HG03025 (cell line): ENCODE results near the gene SLC10A7.

ENCODE experiments used
- ATAC-seq: cut with Tn5 transposase; IDR thresholded peaks from one replicate; pipeline ENCODE4 v1.9.1; 2021; ENCODE audit warnings: mild to moderate bottlenecking, moderate library complexity; ENCODE audit not compliant: unreplicated experiment, low FRiP score

Gene SLC10A7

DNA sequence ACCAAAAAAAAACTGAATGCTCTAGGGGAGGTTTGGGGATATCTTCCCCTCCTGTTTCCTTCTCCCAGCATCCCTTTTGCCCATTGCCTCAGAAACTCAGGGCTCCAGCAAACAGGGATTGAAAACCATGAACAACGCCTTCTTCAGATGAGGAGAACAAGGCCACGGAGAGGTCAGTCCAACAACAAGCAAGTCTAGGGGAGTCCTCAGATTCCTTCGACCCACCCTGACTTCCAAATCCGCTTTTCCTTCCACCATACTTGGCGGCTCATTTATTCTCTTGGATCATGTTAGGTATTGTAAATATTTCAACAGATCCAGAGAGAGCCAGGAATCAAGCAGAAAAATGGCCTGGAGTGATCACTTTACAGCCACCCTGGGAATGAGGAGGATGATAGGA is 285.5 kb downstream of the SLC10A7 start:
- no peak for ATAC-seq

DNA sequence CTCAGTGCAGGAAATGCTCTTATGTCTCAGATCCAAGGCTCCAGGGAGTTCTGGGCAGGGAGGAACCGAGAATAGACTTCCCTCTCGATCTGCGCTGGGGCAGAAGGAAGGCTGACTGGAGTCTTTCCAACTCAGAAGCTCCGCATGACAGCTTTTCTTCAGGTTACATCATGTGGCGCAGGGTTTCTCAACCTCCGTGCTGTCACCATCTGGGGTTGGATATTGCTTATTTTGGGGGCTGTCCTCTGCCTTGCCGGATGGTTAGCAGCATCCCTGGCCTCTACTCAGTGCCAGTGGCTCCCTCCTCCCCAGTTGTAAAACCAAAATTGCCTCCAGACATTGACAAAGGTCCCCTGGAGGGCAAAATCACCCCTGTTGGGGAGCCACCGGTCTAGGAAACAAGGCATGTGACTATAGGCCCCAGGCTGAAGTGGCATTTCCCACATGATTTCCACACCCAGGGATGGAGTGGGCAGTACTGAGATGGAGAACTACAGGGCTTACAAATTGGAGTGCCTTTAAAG is 286.0 kb downstream of the SLC10A7 start:
- no peak for ATAC-seq

DNA sequence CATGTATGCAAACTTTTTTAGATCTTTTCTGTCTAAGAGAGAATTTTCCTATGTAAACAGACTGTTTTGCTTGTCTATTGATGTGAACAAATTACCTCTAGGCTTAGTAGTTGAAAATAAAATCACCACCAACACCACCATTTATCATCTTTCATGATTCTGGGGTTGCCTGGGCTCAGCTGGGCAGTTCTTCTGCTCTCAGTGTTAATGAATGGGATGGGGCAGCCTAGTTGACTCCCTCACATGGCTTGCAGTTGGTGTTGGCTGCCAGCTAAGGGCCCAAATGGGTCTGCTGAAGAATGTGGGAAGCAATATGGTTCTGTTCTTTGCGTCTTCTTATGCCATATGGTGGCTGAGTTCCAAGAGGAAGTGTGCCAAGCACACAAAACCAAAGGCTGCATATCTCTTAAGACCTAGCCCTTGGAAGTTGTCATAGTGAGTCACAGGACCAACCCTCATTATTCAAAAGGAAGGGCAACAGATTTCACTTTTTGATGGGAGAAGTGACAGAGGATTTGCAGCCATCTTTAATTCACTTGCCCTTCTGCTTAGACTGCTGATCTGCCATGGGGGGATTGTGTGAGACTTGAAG is 289.5 kb downstream of the SLC10A7 start:
- no peak for ATAC-seq

DNA sequence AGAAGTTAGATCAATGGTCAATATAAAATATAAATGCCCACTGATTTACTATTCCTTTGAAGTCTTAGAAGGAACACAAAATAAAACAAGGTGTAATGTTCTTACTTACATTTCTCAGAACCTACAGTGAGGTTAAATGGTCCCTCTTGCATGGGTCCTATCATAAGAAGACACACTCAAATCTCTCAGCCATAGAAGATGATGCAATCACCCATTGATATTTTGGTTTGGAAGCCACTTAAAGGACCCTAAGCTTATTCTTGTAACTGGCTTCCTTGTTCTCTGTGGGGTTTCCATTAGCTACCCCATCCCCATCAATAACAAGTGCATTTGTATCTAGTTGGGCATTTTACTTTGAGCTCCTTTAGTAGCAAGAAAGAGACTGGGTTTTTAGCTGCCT is 292.3 kb downstream of the SLC10A7 start:
- ATAC-seq, result no peak

DNA sequence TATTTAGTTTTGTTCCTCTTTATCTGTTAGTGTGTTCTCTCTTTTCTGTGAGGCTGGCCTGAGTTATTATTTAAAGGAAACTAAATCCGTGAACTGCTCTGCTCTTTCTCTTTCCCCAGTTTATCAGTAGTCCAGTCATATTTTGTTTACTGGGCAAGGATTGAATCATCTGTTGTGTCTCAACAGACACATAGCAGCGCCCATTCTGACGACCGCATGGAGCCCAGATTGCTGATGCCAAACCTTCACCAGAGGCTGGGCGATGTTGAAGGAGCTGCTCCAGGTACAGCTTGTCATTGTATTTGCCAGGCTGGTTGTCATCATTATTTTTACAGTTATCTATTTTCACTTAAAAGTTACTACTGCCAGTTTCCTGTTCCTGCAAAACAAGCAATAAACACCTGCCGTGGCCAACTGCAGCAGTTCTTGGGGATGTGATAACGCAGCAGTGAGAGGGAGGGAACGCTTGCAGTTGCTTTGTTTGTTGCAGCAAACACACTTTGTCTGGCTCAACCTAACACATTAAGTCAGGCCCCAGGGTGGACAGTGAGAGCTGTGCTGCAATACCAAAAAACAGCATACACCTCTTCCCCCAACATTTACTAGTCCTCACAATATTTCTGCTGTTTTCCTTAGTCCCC is 297.3 kb downstream of the SLC10A7 start:
- no peak for ATAC-seq

DNA sequence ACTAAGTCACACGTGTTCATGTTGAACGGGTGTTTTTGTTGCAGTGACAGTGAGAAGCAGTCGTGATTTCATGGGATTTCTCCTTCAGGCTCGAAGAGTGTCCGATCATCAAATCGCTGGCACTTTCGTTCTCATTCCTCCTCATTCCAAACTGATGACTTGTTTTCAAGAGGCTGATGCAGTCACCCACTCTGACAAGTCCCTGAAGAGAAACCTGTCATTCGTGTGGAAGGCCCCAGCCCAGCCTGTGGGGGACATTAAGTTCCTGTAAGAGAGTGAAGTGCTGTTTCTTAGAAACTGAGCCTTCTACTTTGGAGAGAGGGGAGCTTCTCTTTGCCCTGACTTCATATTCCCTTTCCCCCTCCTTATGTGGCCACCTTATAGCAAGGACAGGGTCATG is 299.4 kb downstream of the SLC10A7 start:
- ATAC-seq, result no peak

DNA sequence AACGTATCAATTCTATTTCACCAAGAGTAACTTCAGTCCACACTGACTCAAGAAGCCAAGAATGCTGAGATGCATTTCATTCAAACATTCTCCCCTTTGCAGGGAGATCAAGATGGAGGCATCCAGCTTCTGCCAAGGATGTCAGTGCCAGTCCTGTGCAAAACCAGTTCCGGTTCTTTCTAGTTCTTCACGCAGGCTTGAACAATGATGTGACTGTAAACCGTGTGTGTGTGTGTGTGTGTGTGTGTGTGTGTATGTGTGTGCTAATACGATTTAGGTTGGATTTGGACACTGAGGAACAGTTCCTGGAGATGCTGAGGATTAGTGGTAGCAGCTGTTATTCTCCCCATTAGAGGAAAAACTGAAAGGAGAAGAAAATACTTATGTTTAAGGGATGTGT is 307.5 kb downstream of the SLC10A7 start, which contains the start of gene REELD1:
REELD1 (plus strand) TSS at position 301 of the 400 bp plus-strand sequence. CDS start 2,415 bp downstream, outside the sequence.
- ATAC-seq, result no peak

DNA sequence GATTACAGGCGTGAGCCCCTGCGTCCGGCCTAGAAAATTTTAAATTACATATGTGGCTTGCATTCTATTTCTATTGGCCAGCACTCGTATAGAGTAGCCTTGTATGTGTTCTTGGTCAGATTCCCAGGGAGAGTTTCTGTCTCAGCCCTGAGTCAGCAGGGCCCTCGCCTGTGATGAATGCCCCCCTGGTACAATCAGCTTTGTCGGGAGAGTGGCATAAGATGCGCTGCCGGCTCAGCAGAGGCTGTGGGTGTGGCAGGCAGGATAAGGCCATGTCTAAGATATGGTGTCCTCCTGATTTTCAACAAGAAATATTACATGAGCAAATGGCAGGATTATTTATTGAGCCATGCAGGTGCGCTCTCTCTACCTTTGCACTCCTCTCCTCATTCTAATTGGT is 309.0 kb downstream of the SLC10A7 start:
- no peak for ATAC-seq

DNA sequence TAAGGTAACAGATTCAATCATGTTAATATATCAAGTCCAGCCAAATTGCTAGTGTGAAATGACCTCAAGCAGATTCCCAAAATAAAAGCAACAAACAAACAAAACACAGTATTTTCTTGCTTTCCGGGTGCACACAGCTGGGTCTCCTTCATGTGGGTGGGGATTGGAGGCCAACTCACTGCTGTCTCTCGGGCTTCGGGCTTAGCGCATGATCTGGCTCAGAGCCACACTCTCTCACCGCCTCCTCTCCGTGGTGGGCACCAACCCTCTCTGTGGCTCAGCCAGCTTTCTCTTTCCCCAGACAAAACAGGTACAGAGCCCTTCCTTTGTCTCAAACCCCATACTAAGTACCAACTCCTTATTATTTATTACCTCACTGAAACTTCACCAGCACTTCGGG is 310.3 kb downstream of the SLC10A7 start:
- ATAC-seq, result no peak

DNA sequence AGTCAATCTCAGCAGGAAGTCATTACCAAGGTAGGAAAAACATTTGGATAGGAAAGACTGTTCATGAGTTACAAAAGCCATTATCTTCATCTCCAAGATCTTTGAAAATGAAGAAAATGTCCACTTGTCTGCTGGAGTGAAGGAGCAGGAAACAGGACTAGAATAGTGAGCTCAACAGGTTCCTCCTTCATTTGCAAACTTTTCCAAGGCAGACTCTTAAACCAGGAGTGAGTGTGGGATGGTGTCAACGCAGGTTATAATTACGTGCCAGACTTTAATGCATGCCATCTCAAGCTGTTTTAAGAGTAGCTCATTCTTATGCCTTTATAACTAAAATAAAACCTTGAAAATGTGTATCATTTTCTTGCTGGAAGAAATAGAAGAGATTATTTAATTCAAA is 310.9 kb downstream of the SLC10A7 start:
- ATAC-seq, result no peak

DNA sequence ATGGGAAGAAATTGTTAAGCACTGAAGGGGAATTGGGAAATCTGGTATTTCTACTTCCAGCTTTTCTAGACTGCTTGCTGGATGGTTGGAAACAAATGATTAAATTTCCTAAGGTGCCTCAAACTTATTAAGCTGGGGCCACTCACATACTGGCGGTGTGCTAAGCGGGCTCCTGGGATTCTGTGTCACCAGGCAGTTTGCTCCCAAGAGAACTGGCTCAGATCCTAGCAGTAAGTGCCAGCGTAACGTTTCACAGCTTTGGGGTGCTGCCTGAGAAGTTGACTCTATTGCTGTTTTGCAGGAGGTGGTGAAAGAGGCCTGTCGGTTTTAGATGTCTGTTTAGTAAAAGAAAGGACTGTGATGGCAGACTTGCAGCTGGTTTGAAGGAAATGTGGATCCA is 314.3 kb downstream of the SLC10A7 start:
- no peak for ATAC-seq
